Stomach (tissue), 19 donors: ENCODE measurements around the gene ZNF580. TPM values are rescaled to one million over a fixed set of nuclear protein-coding genes. Genes with fewer than 3 reads are reported as not detected.
A peak's percentile ranks its signal among the peaks of the same experiment; 100 is the strongest.

ENCODE experiments used
- DNase-seq, 2 donors: peaks; one replicate each; pipeline versions ENCODE4 v3.0.0 to v3.0.0-alpha.2; 2013 to 2019
- H3K27ac ChIP-seq, 5 donors: fragments of 200-600 bp in 4 of 5; sonication (generic) in 4 of 5; one replicate each; pipeline ENCODE4 v1.5.1; 2013 to 2019; ENCODE audit warnings: mild to moderate bottlenecking in 1 of 5, moderate library complexity in 1 of 5
- H3K27me3 ChIP-seq, 3 donors: fragments of 200-600 bp; sonication (generic); one replicate each; pipeline ENCODE4 v1.5.1; 2017 to 2019; ENCODE audit warnings: mixed run types in 1 of 3
- H3K36me3 ChIP-seq, 4 donors: fragments of 200-600 bp; sonication (generic); 1 replicate in 3 of 4; 2 replicates in 1 of 4; pipeline ENCODE4 v1.5.1; 2016 to 2019
- H3K4me1 ChIP-seq, 4 donors: fragments of 200-600 bp; sonication (generic); one replicate each; pipeline ENCODE4 v1.5.1; 2016 to 2019
- H3K4me3 ChIP-seq, 4 donors: fragments of 200-600 bp; sonication (generic) in 3 of 4; one replicate each; pipeline ENCODE4 v1.5.1; 2016 to 2019; ENCODE audit warnings: mild to moderate bottlenecking in 1 of 4
- H3K9me3 ChIP-seq, 4 donors: fragments of 200-600 bp; sonication (generic); one replicate each; pipeline ENCODE4 v1.5.1; 2016 to 2019
- EP300 ChIP-seq: sonication (generic); formaldehyde crosslinking; IDR thresholded peaks from one replicate; pipeline ENCODE4 v1.6.1; 2017; ENCODE audit warnings: antibody characterized with exemption
- POLR2A ChIP-seq, 4 donors: fragments of 450-650 bp; IDR thresholded peaks; one replicate each; pipeline ENCODE4 v1.6.1; 2016; ENCODE audit warnings: antibody characterized with exemption in 4 of 4, control low read depth in 2 of 4, mild to moderate bottlenecking in 1 of 4, moderate library complexity in 1 of 4
- POLR2AphosphoS5 ChIP-seq, 3 donors: sonication (generic); formaldehyde crosslinking; IDR thresholded peaks; one replicate each; pipeline ENCODE4 v1.6.1; 2016; ENCODE audit warnings: antibody characterized with exemption in 3 of 3
- WGBS, 5 donors: extraction: QIAGEN DNeasy Blood & Tissue Kit in 3 of 5; methylation state at CpG; one replicate each; pipeline versions ENCODE4 v1.1.5 to v1.1.7; 2013 to 2018; 5-methylcytosine and 5-hydroxymethylcytosine counted together
- intact Hi-C: fragments of 100-400 bp; cut with DNase I; formaldehyde crosslinking; loops from one replicate; pipeline ENCODE4 v1.15.1; 2023; ENCODE audit warnings: low total_unique reads
- long read RNA-seq, 10 donors: transcript quantifications; one replicate each; lab custom pipeline, GENCODE V29; 2026
- polyA plus RNA-seq, 3 donors: library from polyadenylated mRNA; stranded (reverse); fragments of 200-250 nt; gene quantifications; one replicate each; pipeline ENCODE4 v1.2.3, GENCODE V29; 2013
- total RNA-seq, 5 donors: library from RNA; depleted of rRNA; stranded (reverse); fragments of >200 nt; gene quantifications; one replicate each; pipeline versions ENCODE4 v1.1.0 to v1.2.3, GENCODE V29; 2014 to 2016
- TF ChIP-seq, protein P1 (sequence below), 7 experiments: fragments of 450-650 bp in 4 of 7; fragments of 200-600 bp in 3 of 7; sonication (generic) in 3 of 7; IDR thresholded peaks; one replicate each; pipeline ENCODE4 v1.5.1; 2016 to 2019; ENCODE audit warnings: antibody characterized with exemption in 7 of 7, control low read depth in 2 of 7, mild to moderate bottlenecking in 1 of 7
- donor health status: healthy with polysubstance abuse.
- donor health status: Bipolar disorder and iron deficiency.
- donor health status: healthy.

ZNF580 gene, protein sequence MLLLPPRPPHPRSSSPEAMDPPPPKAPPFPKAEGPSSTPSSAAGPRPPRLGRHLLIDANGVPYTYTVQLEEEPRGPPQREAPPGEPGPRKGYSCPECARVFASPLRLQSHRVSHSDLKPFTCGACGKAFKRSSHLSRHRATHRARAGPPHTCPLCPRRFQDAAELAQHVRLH
- total RNA-seq (10 to 100 TPM in 4 of 5 donors, not detected in 1; 10.6 to 55.0 (median 16.6) TPM), polyA plus RNA-seq (10 to 100 TPM; 18.6 to 26.9 (median 21.5) TPM)
- long read RNA-seq, donor 1, transcript ZNF580-201 (2 exons, 1,261 nt): major isoform, 15 of 18 reads
- long read RNA-seq, donor 1, partial matches to known transcripts: 0 of 18 reads
- long read RNA-seq, donor 1, other reads (novel, unspliced or antisense): 0 of 18 reads
- long read RNA-seq, donor 2, transcript ZNF580-201 (2 exons, 1,261 nt): major isoform, 11 of 19 reads
- long read RNA-seq, donor 2, transcript ZNF580-202 (1 exons, 1,707 nt): minor isoform, 8 of 19 reads
- long read RNA-seq, donor 2, partial matches to known transcripts: 0 of 19 reads
- long read RNA-seq, donor 2, other reads (novel, unspliced or antisense): 0 of 19 reads
- long read RNA-seq, donor 3, transcript ZNF580-201 (2 exons, 1,261 nt): major isoform, 16 of 25 reads
- long read RNA-seq, donor 3, transcript ZNF580-202 (1 exons, 1,707 nt): minor isoform, 9 of 25 reads
- long read RNA-seq, donor 3, partial matches to known transcripts: 0 of 25 reads
- long read RNA-seq, donor 3, other reads (novel, unspliced or antisense): 0 of 25 reads
- long read RNA-seq, donor 4, partial matches to known transcripts: 0 of 1 reads
- long read RNA-seq, donor 4, other reads (novel, unspliced or antisense): 0 of 1 reads
- long read RNA-seq, donor 5, transcript ZNF580-202 (1 exons, 1,707 nt): minor isoform, 10 of 39 reads
- long read RNA-seq, donor 5, transcript ZNF580-201 (2 exons, 1,261 nt): major isoform, 28 of 39 reads
- long read RNA-seq, donor 5, partial matches to known transcripts: 0 of 39 reads
- long read RNA-seq, donor 5, other reads (novel, unspliced or antisense): 0 of 39 reads
- long read RNA-seq, donor 6, transcript ZNF580-201 (2 exons, 1,261 nt): major isoform, 33 of 45 reads
- long read RNA-seq, donor 6, transcript ZNF580-202 (1 exons, 1,707 nt): minor isoform, 12 of 45 reads
- long read RNA-seq, donor 6, partial matches to known transcripts: 0 of 45 reads
- long read RNA-seq, donor 6, other reads (novel, unspliced or antisense): 0 of 45 reads
- long read RNA-seq, donor 7, transcript ZNF580-202 (1 exons, 1,707 nt): minor isoform, 8 of 48 reads
- long read RNA-seq, donor 7, transcript ZNF580-201 (2 exons, 1,261 nt): major isoform, 40 of 48 reads
- long read RNA-seq, donor 7, partial matches to known transcripts: 0 of 48 reads
- long read RNA-seq, donor 7, other reads (novel, unspliced or antisense): 0 of 48 reads
- long read RNA-seq, donor 8, transcript ZNF580-201 (2 exons, 1,261 nt): major isoform, 13 of 20 reads
- long read RNA-seq, donor 8, transcript ZNF580-202 (1 exons, 1,707 nt): minor isoform, 7 of 20 reads
- long read RNA-seq, donor 8, partial matches to known transcripts: 0 of 20 reads
- long read RNA-seq, donor 8, other reads (novel, unspliced or antisense): 0 of 20 reads
- long read RNA-seq, donor 9, transcript ZNF580-202 (1 exons, 1,707 nt): minor isoform, 12 of 28 reads
- long read RNA-seq, donor 9, transcript ZNF580-201 (2 exons, 1,261 nt): major isoform, 16 of 28 reads
- long read RNA-seq, donor 9, partial matches to known transcripts: 0 of 28 reads
- long read RNA-seq, donor 9, other reads (novel, unspliced or antisense): 0 of 28 reads
- long read RNA-seq, donor 10, transcript ZNF580-202 (1 exons, 1,707 nt): major isoform, 5 of 8 reads
- long read RNA-seq, donor 10, partial matches to known transcripts: 0 of 8 reads
- long read RNA-seq, donor 10, other reads (novel, unspliced or antisense): 0 of 8 reads

DNA sequence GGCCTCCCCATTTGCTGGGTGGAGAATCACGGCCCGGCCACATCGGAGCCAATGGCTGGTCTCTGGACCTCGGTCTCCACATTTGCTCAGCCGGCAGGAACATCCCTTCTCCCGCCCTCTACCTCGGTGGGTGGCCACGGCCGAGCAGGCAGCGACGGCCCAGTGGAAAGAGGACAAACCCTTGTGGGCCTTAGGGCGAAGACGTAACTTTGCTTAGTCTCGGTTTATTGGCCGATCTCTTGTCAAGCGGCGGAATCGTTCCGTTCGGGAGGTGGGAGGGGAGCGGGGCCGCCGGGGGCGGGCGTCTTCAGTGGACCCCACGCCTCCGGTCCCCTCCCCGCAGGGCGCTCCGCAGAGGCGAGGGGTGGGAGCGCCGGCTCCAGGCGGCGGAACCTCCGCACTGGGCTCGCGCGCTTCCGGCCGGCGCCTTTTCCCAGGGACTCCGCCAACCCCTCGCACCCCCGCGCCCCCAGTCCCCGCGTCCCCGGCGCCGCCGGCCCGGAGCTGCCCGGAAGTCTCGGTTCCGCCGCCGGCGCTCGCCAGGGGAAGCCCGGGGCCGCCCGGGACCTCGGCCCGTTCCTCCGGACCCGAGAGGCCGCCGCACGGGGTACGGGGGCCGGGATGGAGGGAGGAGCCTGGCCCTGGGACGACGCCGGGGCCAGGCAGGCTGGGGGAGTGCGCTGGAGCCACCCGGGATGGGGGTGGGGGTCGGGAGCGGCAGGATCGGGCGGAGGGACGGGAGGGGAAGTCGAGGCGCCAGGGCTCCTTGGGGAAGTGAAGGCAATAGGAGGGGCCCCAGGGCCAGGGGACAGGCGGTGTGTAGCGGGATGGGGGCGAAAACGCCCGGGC is at the start of gene ZNF580:
Gene ZNF580 (plus strand): TSS at position 426 of the 849 bp plus-strand sequence. CDS start 1,507 bp downstream, outside the sequence.
- Histone ChIP-seq H3K27me3 (peaks cover 0 to 6% (median 0%) of the 10 kb centered on the region in 3 donors), H3K9me3 (no peaks in the 10 kb centered on the region), H3K36me3 (peaks cover 11 to 22% (median 14%) of the 10 kb centered on the region in 4 donors), H3K4me1 (peaks cover 51 to 90% (median 87%) of the 10 kb centered on the region in 4 donors), H3K27ac (peak within 1 kb of the TSS; percentile 89 to 97 (median 95)), H3K4me3 (peak within 1 kb of the TSS; percentile 74 to 98 (median 97))
- peak in 2 of 3 donors; percentile 13 to 33 for TF ChIP-seq POLR2AphosphoS5 (IDR thresholded peaks at IDR 0.05)
- no peak for TF ChIP-seq EP300
- intact Hi-C loops: no loop called here
- 0 to 2% (median 1%) methylated on average over 31 to 89 of the region's 89 CpGs for WGBS, 5 donors
- DNase-seq: peak; percentile 63 to 89

DNA sequence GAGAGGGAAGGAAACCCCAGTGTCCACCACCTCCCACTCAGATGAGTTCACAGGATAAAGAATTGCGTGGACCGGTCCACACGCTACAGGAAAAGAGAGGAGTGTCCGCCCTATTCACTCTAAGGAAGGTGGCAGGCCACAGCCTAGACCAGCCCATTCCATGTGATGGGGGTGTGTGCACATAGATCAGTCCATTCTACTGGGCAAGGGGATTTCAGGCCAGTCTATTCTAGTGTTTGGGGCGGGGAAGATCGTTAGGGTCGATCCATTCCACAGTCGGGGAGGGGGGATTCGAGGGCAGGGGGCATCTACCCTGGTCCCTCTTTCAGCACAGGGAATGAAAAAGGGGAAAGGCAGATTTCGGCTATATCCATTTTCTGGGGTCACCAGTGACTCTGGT is 49.2 kb upstream of the ZNF580 start:
- TF ChIP-seq EP300: no peak
- no peak for TF ChIP-seq POLR2A (IDR thresholded peaks at IDR 0.05)
- TF ChIP-seq POLR2AphosphoS5 (IDR thresholded peaks at IDR 0.05): no peak
- TF ChIP-seq, protein P1, sequence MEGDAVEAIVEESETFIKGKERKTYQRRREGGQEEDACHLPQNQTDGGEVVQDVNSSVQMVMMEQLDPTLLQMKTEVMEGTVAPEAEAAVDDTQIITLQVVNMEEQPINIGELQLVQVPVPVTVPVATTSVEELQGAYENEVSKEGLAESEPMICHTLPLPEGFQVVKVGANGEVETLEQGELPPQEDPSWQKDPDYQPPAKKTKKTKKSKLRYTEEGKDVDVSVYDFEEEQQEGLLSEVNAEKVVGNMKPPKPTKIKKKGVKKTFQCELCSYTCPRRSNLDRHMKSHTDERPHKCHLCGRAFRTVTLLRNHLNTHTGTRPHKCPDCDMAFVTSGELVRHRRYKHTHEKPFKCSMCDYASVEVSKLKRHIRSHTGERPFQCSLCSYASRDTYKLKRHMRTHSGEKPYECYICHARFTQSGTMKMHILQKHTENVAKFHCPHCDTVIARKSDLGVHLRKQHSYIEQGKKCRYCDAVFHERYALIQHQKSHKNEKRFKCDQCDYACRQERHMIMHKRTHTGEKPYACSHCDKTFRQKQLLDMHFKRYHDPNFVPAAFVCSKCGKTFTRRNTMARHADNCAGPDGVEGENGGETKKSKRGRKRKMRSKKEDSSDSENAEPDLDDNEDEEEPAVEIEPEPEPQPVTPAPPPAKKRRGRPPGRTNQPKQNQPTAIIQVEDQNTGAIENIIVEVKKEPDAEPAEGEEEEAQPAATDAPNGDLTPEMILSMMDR (IDR thresholded peaks at IDR 0.05): no peak

DNA sequence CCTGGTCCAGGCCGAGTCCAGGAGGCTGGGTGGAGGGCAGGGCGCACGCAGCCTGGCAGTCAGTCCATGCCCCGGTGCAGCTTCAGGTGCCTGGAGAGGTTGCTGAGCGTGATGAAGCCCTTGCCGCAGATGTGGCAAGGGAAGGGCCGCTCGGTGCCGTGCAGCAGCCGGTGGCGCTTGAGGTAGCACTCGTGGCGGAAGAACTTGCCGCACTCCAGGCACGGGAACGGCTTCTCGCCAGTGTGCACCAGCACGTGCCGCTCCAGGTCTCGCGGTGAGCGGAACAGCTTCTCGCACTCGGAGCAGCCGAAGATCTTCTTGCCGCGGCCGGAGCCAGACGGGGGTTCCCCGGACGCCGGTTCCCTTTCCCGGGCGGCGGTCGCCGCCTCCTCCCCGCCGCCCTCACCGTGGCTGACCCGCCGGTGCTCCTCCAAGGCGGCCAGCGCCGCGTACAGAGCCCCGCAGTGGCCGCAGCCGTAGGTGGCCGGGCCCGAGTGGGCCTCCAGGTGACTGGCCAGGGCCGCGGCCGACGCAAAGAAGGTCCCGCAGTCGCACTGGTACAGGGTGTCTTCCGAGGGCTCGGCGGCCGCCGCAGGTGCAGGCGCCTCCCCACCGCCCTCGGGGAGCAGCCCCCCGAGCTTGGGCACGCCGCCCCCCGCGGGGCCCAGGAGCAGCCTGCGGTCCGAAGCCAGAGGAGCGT is 48.3 kb upstream of the ZNF580 start:
- no peak for TF ChIP-seq EP300
- TF ChIP-seq POLR2AphosphoS5 (IDR thresholded peaks at IDR 0.05): no peak
- TF ChIP-seq, protein P1 (IDR thresholded peaks at IDR 0.05): no peak
- no peak for TF ChIP-seq POLR2A (IDR thresholded peaks at IDR 0.05)
- peaks cover 26 to 57% (median 53%) of the 10 kb centered on the region in 4 donors for H3K36me3 ChIP-seq
- no peak for DNase-seq
- H3K27me3 ChIP-seq: no peaks in the 10 kb centered on the region
- intact Hi-C loops: no loop called here
- H3K9me3 ChIP-seq: no peaks in the 10 kb centered on the region
- H3K4me1 ChIP-seq: peaks cover 0 to 4% (median 2%) of the 10 kb centered on the region in 4 donors
- 89 to 95% (median 93%) methylated on average over 31 to 73 of the region's 73 CpGs for WGBS, 5 donors
- no peak overlapping the region for H3K27ac ChIP-seq
- no peak overlapping the region for H3K4me3 ChIP-seq

More for the DNA sequence above, 49.2 kb upstream of the ZNF580 start:
- Histone ChIP-seq H3K27me3 (peaks cover 0 to 5% (median 0%) of the 10 kb centered on the region in 3 donors), H3K9me3 (no peaks in the 10 kb centered on the region), H3K4me1 (peaks cover 3 to 14% (median 10%) of the 10 kb centered on the region in 4 donors), H3K36me3 (peaks cover 19 to 48% (median 43%) of the 10 kb centered on the region in 4 donors), H3K27ac (no peak overlapping the region), H3K4me3 (no peak overlapping the region)
- DNase-seq: no peak
- 77 to 85% (median 82%) methylated on average over 10 of the region's 10 CpGs for WGBS, 5 donors
- intact Hi-C loops: no loop called here
